ENCODE measurements around the gene MYRFL. TPM values are rescaled to one million over a fixed set of nuclear protein-coding genes. Genes with fewer than 3 reads are reported as not detected.

The MYRFL gene
- total and polyA plus RNA-seq, 2 of the 8 experiments (the other 6 are each of a cell fraction or from before 2014, with no cell fraction given) = 1.1 to 2.0 TPM

- no peak for TF ChIP-seq USF2 (IDR thresholded peaks at IDR 0.05; ENCODE audit: low read length)
- TF ChIP-seq NRF1 (IDR thresholded peaks at IDR 0.05; ENCODE audit: low read depth, low read length) = no peak
- TF ChIP-seq EP300 (IDR thresholded peaks at IDR 0.05; ENCODE audit: borderline replicate concordance in 1 of 2, low read depth in 2 of 2, low read length in 2 of 2) = peak in 1 of 2 experiments; percentile 53; a peak in 1 of 3 replicates
- TF ChIP-seq RFX5 (IDR thresholded peaks at IDR 0.05; ENCODE audit: borderline replicate concordance, low read depth, low read length) = no peak
- TF ChIP-seq SIRT6 (IDR thresholded peaks at IDR 0.05; ENCODE audit: low read length) = no peak
- TF ChIP-seq EZH2 (IDR thresholded peaks at IDR 0.05; ENCODE audit: low read depth, low read length, severe bottlenecking) = no peak
- TF ChIP-seq CEBPB (IDR thresholded peaks at IDR 0.05; ENCODE audit: low read depth, low read length) = peak; percentile 100
- no peak for TF ChIP-seq TAF1 (IDR thresholded peaks at IDR 0.05; ENCODE audit: low read depth, low read length)
- TF ChIP-seq RBBP5 (IDR thresholded peaks at IDR 0.05; ENCODE audit: borderline replicate concordance, low read depth, low read length) = no peak
- no peak for TF ChIP-seq TBP (IDR thresholded peaks at IDR 0.05; ENCODE audit: low read depth, low read length)
- TF ChIP-seq MAX (IDR thresholded peaks at IDR 0.05) = 0 out of 2 replicates have a peak, but pooled peaks have one; percentile 15
- TF ChIP-seq SP2 (IDR thresholded peaks at IDR 0.05; ENCODE audit: low read length) = no peak
- TF ChIP-seq FOSL1 (IDR thresholded peaks at IDR 0.05; ENCODE audit: insufficient read depth, low read depth, low read length) = no peak
- TF ChIP-seq CHD2 (IDR thresholded peaks at IDR 0.05; ENCODE audit: low read length) = no peak
- 0 out of 2 replicates have a peak, but pooled peaks have one; percentile 29 for TF ChIP-seq YY1 (IDR thresholded peaks at IDR 0.05; ENCODE audit: low read depth, low read length)
- no peak for TF ChIP-seq ZNF274 (IDR thresholded peaks at IDR 0.05; ENCODE audit: borderline replicate concordance, extremely low read depth, low read length)
- TF ChIP-seq KDM5A (IDR thresholded peaks at IDR 0.05; ENCODE audit: low read length) = no peak
- no peak for TF ChIP-seq RXRA (IDR thresholded peaks at IDR 0.05; ENCODE audit: insufficient read depth, low read depth, low read length)
- peak; percentile 91 for TF ChIP-seq TCF12 (IDR thresholded peaks at IDR 0.05; ENCODE audit: low read depth, low read length)
- TF ChIP-seq CHD1 (IDR thresholded peaks at IDR 0.05; ENCODE audit: low read depth, low read length) = no peak
- TF ChIP-seq CREB1 (IDR thresholded peaks at IDR 0.05) = 0 out of 2 replicates have a peak, but pooled peaks have one; percentile 54
Observed at GRCh38 chr12:69900720-69901131, 75.7 kb downstream of the MYRFL start (continued).
